BLaER1 (cell line): ENCODE results near the gene CCDC51.
"Not testable (repeated sequence)": the region's sequence is repeated elsewhere in the genome, so short reads cannot be mapped to it uniquely, and the experiment has no call there.

ENCODE experiments used
- H3K27ac ChIP-seq: shearing (Covaris generic); formaldehyde crosslinking; 2 replicates; pipeline ENCODE4 v1.8.1; 2022
- H3K27me3 ChIP-seq: shearing (Covaris generic); formaldehyde crosslinking; 2 replicates; pipeline ENCODE4 v1.8.1; 2022
- H3K36me3 ChIP-seq: shearing (Covaris generic); formaldehyde crosslinking; 2 replicates; pipeline ENCODE4 v1.8.1; 2022
- H3K4me1 ChIP-seq: shearing (Covaris generic); formaldehyde crosslinking; 2 replicates; pipeline ENCODE4 v1.8.1; 2022
- H3K4me2 ChIP-seq: shearing (Covaris generic); formaldehyde crosslinking; 2 replicates; pipeline ENCODE4 v1.8.1; 2022
- H3K4me3 ChIP-seq: shearing (Covaris generic); formaldehyde crosslinking; 2 replicates; pipeline ENCODE4 v1.8.1; 2022
- H3K9ac ChIP-seq: shearing (Covaris generic); formaldehyde crosslinking; 2 replicates; pipeline ENCODE4 v1.8.1; 2022
- H3K9me3 ChIP-seq: shearing (Covaris generic); formaldehyde crosslinking; 2 replicates; pipeline ENCODE4 v1.8.1; 2022
- H4K20me1 ChIP-seq: shearing (Covaris generic); formaldehyde crosslinking; 2 replicates; pipeline ENCODE4 v1.8.1; 2022
- Cebpa-rat ChIP-seq: shearing (Covaris generic); IDR thresholded peaks from 2 replicates; pipeline ENCODE4 v1.8.1; 2022

CCDC51 gene

DNA sequence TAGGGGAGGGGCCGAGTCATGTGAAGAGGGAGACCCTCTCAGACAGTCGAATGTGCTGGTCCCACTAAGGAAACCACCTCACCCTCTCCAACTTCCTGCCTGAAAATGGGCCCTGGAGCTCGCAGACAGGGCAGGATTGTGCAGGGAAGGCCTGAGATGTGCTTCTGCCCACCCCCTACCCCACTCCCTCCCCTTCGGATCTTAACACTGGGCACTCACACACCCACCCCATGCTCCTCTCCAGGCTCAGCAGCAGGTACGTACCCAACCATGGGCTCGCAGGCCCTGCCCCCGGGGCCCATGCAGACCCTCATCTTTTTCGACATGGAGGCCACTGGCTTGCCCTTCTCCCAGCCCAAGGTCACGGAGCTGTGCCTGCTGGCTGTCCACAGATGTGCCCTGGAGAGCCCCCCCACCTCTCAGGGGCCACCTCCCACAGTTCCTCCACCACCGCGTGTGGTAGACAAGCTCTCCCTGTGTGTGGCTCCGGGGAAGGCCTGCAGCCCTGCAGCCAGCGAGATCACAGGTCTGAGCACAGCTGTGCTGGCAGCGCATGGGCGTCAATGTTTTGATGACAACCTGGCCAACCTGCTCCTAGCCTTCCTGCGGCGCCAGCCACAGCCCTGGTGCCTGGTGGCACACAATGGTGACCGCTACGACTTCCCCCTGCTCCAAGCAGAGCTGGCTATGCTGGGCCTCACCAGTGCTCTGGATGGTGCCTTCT, 26.6 kb upstream of the CCDC51 start:
- no peaks in the 10 kb centered on the region for H3K9me3 ChIP-seq
- peak overlapping the region; percentile 80 for H3K9ac ChIP-seq
- TF ChIP-seq Cebpa-rat, result no peak
- H4K20me1 ChIP-seq, result peaks cover 45% of the 10 kb centered on the region
- H3K4me1 ChIP-seq, result peaks cover 64% of the 10 kb centered on the region
- peak overlapping the region; percentile 67 for H3K4me3 ChIP-seq
- H3K36me3 ChIP-seq, result peaks cover 72% of the 10 kb centered on the region
- no peaks in the 10 kb centered on the region for H3K27me3 ChIP-seq
- peak overlapping the region; percentile 98 for H3K4me2 ChIP-seq
- H3K27ac ChIP-seq, result peak overlapping the region; percentile 75

DNA sequence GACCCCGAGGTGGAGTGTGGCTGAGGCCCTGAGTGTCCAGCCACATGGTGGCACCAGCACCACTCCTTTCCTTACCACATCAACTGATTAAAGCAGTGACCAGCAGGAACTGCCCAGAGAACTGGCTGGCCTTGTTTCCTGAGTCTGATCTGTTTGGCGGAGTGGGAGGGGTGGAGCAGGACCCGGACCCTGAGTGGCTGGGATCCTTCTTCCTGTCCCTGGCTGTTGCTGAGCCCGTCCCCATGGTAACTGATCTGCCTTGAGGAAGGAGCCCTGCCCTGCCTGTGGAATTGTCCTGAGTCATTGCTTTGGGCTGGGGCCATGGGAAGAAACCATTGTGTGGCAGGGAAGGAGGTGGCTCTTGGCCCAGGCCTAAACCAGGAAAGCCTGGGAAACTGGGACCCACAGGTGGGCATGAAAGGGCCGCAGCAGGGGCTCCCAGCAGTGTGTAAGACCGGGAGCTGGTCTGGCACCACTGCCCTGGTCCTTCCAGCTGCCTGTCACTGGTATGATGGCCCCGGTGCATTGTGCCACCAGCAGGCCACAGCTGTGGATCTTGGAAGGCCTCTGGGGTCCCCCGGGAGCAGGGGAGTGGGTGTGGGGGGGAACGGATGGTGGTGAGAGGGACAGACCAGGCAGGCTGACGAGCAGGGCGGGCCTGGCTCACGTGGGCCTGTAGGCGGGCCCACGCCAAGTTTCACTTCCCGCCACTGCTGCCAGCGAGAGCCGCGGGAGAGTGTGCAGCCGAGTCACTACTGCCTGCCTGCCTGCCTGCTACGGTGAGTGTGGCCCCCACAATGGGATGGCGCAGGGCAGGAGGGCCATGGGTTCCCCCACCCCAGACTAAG, 25.8 kb upstream of the CCDC51 start:
- TF ChIP-seq Cebpa-rat, result no peak
- Histone ChIP-seq H3K4me1 (peaks cover 62% of the 10 kb centered on the region), H4K20me1 (peaks cover 42% of the 10 kb centered on the region), H3K36me3 (peaks cover 76% of the 10 kb centered on the region), H3K4me2 (peak overlapping the region; percentile 98), H3K27ac (peak overlapping the region; percentile 75), H3K9me3 (no peaks in the 10 kb centered on the region), H3K4me3 (peak overlapping the region; percentile 67), H3K27me3 (no peaks in the 10 kb centered on the region), H3K9ac (peak overlapping the region; percentile 80)

DNA sequence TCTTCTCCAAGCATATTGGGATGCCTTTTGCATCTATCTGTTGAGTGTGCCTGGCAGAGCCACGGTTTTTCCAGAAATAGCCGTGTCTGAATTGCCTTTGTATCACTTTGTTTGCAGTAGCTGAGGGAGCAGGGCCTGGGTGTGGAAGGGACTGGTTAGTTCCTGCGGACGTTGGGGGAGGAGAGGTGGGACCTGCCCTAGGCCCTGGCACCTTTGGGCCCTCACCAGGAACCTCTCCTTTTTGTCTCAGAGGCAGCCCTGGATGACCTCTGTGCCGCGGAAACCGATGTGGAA, 25.3 kb upstream of the CCDC51 start:
- peaks cover 36% of the 10 kb centered on the region for H4K20me1 ChIP-seq
- H3K27ac ChIP-seq, result peak overlapping the region; percentile 75
- no peak overlapping the region for H3K9ac ChIP-seq
- H3K9me3 ChIP-seq, result no peaks in the 10 kb centered on the region
- H3K4me3 ChIP-seq, result no peak overlapping the region
- H3K36me3 ChIP-seq, result peaks cover 79% of the 10 kb centered on the region
- peak overlapping the region; percentile 98 for H3K4me2 ChIP-seq
- peaks cover 57% of the 10 kb centered on the region for H3K4me1 ChIP-seq
- H3K27me3 ChIP-seq, result no peaks in the 10 kb centered on the region
- no peak for TF ChIP-seq Cebpa-rat

GRCh38 chr3:48464713-48465221, 24.8 kb upstream of the CCDC51 start:
- no peak overlapping the region for H3K9ac ChIP-seq
- H3K4me1 ChIP-seq, result peaks cover 52% of the 10 kb centered on the region
- peaks cover 79% of the 10 kb centered on the region for H3K36me3 ChIP-seq

GRCh38 chr3:48463703-48464102, 23.8 kb upstream of the CCDC51 start:
- Histone ChIP-seq H4K20me1 (peaks cover 22% of the 10 kb centered on the region), H3K9ac (no peak overlapping the region), H3K36me3 (peaks cover 79% of the 10 kb centered on the region), H3K4me2 (no peak overlapping the region), H3K9me3 (no peaks in the 10 kb centered on the region), H3K27ac (no peak overlapping the region), H3K4me3 (no peak overlapping the region), H3K27me3 (no peaks in the 10 kb centered on the region), H3K4me1 (peaks cover 42% of the 10 kb centered on the region)
- TF ChIP-seq Cebpa-rat, result no peak

More at GRCh38 chr3:48464713-48465221, 24.8 kb upstream of the CCDC51 start:
- Histone ChIP-seq H3K27me3 (no peaks in the 10 kb centered on the region), H3K4me3 (no peak overlapping the region), H3K4me2 (no peak overlapping the region), H3K9me3 (no peaks in the 10 kb centered on the region), H3K27ac (peak overlapping the region; percentile 75; the same call in 1 of the 2 replicates), H4K20me1 (peaks cover 32% of the 10 kb centered on the region)
- no peak for TF ChIP-seq Cebpa-rat

DNA sequence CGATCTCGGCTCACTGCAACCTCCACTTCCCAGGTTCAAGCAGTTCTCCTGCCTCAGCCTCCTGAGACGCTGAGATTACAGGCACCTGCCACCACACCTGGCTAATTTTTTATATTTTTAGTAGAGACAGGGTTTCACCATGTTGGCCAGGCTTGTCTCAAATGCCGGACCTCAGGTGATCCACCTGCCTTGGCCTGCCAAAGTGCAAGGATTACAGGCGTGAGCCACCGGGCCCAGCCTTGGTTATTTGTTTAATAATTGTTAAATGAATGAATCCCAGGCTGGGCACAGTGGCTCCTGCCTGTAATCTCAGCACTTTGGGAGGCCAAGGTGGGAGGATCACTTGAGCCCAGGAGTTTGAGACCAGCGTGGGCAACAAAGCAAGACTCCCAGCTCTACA, 21.8 kb upstream of the CCDC51 start:
- H3K9me3 ChIP-seq, H3K4me3 ChIP-seq, H3K27ac ChIP-seq, H4K20me1 ChIP-seq, H3K4me2 ChIP-seq, H3K9ac ChIP-seq, H3K27me3 ChIP-seq: not testable (repeated sequence)
- Histone ChIP-seq H3K4me1 (peaks cover 22% of the 10 kb centered on the region), H3K36me3 (peaks cover 79% of the 10 kb centered on the region)

GRCh38 chr3:48460517-48460902, 20.6 kb upstream of the CCDC51 start:
- no peak overlapping the region for H3K4me3 ChIP-seq
- H3K9ac ChIP-seq, result no peak overlapping the region
- no peaks in the 10 kb centered on the region for H3K9me3 ChIP-seq
- no peak overlapping the region for H3K4me2 ChIP-seq
- no peak overlapping the region for H3K27ac ChIP-seq
- H3K36me3 ChIP-seq, result peaks cover 91% of the 10 kb centered on the region
- TF ChIP-seq Cebpa-rat, result no peak
- H4K20me1 ChIP-seq, result no peaks in the 10 kb centered on the region
- peaks cover 14% of the 10 kb centered on the region for H3K4me1 ChIP-seq
- no peaks in the 10 kb centered on the region for H3K27me3 ChIP-seq

DNA sequence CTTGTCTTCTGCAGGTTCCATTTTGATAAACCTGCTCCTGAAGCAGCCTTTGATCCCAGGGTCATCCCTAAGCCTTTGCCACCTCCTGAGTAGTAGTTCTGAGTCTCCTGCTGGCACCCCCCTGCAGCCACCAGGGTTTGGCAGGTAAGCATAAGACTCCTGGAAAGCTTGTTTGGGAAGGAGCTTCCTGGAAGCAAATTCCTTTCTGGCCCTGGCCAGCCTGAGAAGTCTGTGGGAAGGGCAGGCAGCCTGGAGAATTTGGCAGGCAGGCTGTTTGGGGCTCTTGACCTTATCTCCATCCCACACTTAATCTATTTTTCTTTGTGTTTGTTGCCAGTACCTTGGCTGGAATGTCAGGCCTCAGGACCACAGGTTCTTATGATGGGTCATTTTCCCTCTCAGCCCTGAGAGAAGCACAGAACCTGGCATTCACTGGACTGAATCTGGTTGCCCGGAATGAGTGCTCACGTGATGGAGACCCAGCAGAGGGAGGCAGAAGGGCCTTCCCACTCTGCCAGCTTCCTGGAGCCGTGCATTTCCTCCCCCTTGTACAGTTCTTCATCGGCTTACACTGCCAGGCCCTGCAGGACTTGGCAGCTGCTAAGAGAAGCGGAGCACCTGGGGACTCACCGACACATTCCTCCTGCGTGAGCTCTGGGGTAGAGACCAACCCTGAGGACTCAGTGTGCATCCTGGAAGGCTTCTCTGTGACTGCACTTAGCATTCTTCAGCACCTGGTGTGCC, 20.0 kb upstream of the CCDC51 start:
- H3K27ac ChIP-seq, result no peak overlapping the region
- H4K20me1 ChIP-seq, result no peaks in the 10 kb centered on the region
- no peaks in the 10 kb centered on the region for H3K27me3 ChIP-seq
- H3K4me3 ChIP-seq, result no peak overlapping the region
- TF ChIP-seq Cebpa-rat, result no peak
- peaks cover 8% of the 10 kb centered on the region for H3K4me1 ChIP-seq
- no peak overlapping the region for H3K9ac ChIP-seq
- peaks cover 96% of the 10 kb centered on the region for H3K36me3 ChIP-seq
- no peaks in the 10 kb centered on the region for H3K9me3 ChIP-seq
- no peak overlapping the region for H3K4me2 ChIP-seq

DNA sequence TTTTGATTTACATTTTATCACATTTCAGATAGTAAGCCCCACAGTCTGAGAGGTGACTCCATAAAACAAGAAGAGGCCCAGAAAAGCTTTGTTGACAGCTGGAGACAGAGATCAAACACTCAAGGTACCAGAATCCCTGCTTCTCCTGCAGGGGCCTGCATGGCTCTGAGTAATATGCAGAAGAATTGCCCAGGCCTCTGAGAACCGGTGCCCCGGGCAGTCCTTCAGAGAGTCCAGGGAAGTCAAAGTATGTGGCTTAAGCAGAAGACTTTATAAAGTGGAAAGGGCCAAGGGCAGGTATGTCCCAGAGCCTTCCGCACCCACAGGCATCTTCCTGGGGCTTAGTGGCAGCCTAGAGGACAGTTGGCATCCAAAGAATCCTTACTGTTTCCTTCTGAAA, 19.4 kb upstream of the CCDC51 start:
- no peak overlapping the region for H3K4me2 ChIP-seq

More for the DNA sequence above, 19.4 kb upstream of the CCDC51 start:
- Histone ChIP-seq H3K36me3 (peaks cover 96% of the 10 kb centered on the region), H3K27ac (no peak overlapping the region), H3K9ac (no peak overlapping the region), H3K9me3 (no peaks in the 10 kb centered on the region), H3K4me1 (peaks cover 6% of the 10 kb centered on the region; the same call in 1 of the 2 replicates), H3K4me3 (no peak overlapping the region), H3K27me3 (no peaks in the 10 kb centered on the region), H4K20me1 (no peaks in the 10 kb centered on the region)
- TF ChIP-seq Cebpa-rat, result no peak
